HL-60 (cell line): ENCODE data around the gene FUCA2.

ENCODE experiments used
- CTCF ChIP-seq: IDR thresholded peaks from one replicate; pipeline ENCODE4 v1.5.1; 2011; ENCODE audit warnings: low read length, control low read depth, inconsistent platforms; ENCODE audit not compliant: insufficient read depth
- POLR2AphosphoS5 ChIP-seq: IDR thresholded peaks from 2 replicates; pipeline ENCODE4 v1.6.1; 2012; ENCODE audit warnings: low read depth
- TF ChIP-seq, protein P1 (sequence below): IDR thresholded peaks from 2 replicates; pipeline ENCODE4 v1.6.1; 2012; ENCODE audit warnings: low read depth; ENCODE audit not compliant: insufficient replicate concordance

GRCh38 chr6:143517447-143517773 is 5.9 kb upstream of the FUCA2 start:
- no peak for TF ChIP-seq CTCF
- no peak for TF ChIP-seq POLR2AphosphoS5
- TF ChIP-seq, protein P1, sequence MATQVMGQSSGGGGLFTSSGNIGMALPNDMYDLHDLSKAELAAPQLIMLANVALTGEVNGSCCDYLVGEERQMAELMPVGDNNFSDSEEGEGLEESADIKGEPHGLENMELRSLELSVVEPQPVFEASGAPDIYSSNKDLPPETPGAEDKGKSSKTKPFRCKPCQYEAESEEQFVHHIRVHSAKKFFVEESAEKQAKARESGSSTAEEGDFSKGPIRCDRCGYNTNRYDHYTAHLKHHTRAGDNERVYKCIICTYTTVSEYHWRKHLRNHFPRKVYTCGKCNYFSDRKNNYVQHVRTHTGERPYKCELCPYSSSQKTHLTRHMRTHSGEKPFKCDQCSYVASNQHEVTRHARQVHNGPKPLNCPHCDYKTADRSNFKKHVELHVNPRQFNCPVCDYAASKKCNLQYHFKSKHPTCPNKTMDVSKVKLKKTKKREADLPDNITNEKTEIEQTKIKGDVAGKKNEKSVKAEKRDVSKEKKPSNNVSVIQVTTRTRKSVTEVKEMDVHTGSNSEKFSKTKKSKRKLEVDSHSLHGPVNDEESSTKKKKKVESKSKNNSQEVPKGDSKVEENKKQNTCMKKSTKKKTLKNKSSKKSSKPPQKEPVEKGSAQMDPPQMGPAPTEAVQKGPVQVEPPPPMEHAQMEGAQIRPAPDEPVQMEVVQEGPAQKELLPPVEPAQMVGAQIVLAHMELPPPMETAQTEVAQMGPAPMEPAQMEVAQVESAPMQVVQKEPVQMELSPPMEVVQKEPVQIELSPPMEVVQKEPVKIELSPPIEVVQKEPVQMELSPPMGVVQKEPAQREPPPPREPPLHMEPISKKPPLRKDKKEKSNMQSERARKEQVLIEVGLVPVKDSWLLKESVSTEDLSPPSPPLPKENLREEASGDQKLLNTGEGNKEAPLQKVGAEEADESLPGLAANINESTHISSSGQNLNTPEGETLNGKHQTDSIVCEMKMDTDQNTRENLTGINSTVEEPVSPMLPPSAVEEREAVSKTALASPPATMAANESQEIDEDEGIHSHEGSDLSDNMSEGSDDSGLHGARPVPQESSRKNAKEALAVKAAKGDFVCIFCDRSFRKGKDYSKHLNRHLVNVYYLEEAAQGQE, result no peak
